ENCODE results near the gene WDR36.

DNA sequence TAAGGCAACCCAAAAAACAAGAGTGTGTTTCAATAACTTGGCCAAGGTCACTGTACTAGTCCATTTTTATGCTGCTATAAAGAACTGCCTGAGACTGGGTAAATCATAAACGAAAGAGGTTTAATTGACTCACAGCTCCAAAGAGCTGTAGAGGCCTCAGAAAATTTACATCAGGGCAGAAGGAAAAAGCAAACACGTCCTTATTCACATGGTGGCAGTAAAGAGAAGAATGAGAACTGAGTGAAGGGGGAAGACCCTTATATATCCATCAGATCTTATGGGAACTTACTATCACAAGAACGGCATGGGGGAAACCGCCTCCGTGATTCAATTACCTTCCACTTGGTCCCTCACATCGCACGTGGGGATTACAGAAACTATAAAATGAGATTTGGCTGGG lies 67.7 kb downstream of the WDR36 start:
- TF ChIP-seq RFX5 (IDR thresholded peaks at IDR 0.05): no peak
- TF ChIP-seq, protein P1, sequence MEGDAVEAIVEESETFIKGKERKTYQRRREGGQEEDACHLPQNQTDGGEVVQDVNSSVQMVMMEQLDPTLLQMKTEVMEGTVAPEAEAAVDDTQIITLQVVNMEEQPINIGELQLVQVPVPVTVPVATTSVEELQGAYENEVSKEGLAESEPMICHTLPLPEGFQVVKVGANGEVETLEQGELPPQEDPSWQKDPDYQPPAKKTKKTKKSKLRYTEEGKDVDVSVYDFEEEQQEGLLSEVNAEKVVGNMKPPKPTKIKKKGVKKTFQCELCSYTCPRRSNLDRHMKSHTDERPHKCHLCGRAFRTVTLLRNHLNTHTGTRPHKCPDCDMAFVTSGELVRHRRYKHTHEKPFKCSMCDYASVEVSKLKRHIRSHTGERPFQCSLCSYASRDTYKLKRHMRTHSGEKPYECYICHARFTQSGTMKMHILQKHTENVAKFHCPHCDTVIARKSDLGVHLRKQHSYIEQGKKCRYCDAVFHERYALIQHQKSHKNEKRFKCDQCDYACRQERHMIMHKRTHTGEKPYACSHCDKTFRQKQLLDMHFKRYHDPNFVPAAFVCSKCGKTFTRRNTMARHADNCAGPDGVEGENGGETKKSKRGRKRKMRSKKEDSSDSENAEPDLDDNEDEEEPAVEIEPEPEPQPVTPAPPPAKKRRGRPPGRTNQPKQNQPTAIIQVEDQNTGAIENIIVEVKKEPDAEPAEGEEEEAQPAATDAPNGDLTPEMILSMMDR (IDR thresholded peaks at IDR 0.05): no peak
- no peak for TF ChIP-seq KDM1A (IDR thresholded peaks at IDR 0.05; ENCODE audit: low read depth)
- TF ChIP-seq RCOR1 (IDR thresholded peaks at IDR 0.05; ENCODE audit: low read depth, low read length): no peak
- TF ChIP-seq HEYL (CRISPR knock-in tag; IDR thresholded peaks at IDR 0.05): no peak
